GM12875 (cell line): Measurements from ENCODE around the gene KCNAB2.

Experiments
- H3K4me3 ChIP-seq: one replicate; pipeline ENCODE4 v1.5.1; 2011; ENCODE audit warnings: low read depth, low read length, control low read depth
- CTCF ChIP-seq: IDR thresholded peaks from 2 replicates; pipeline ENCODE4 v1.5.1; 2011; ENCODE audit warnings: low read depth, mild to moderate bottlenecking, control low read depth, inconsistent platforms, low read length, moderate library complexity, borderline replicate concordance; ENCODE audit not compliant: insufficient read depth

The KCNAB2 gene

DNA sequence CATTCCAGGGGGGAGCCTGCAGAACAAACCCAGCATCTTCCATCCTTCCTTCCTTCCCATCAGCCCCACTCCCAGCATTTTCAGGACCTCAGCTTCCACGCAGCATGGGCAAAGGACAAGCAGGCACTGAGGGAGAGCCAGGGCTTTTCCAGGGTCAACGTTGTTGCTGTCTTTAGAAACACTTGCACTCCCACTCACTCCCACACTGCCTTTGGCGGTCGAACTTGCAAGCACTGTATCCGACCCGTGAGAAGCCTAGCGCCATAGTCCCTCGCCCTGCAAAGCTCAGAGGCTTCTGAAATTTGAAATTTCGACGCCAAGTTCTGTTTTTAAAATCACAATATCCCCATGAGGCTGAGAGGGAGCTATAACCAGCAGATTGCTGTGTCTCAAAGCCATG, 47.4 kb downstream of the KCNAB2 start:
- H3K4me3 ChIP-seq: no peak overlapping the region
- no peak for TF ChIP-seq CTCF

DNA sequence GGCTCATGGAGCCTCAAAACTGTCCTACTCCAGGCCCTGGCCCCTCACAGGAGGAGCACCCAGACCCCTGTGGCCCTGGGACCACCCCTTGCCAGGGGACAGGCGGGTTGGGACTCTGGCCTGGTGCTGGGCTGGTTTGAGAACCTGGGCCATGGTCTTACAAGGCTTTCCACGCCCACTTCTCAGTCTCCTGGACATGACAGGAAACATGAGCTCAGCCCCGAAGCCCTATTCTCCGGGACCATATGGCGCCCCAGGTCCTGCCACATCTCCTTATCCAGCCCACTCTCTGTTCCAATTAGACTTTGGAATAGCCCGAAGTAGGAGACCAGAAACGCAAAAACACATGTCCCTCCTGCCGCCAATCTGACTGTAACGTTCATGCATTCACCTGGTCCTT, 47.9 kb downstream of the KCNAB2 start:
- TF ChIP-seq CTCF: no peak
- no peak overlapping the region for H3K4me3 ChIP-seq

GRCh38 chr1:6094246-6094645, 48.6 kb downstream of the KCNAB2 start:
- no peak for TF ChIP-seq CTCF
- H3K4me3 ChIP-seq: no peak overlapping the region

- H3K4me3 ChIP-seq: no peak overlapping the region
- TF ChIP-seq CTCF: no peak
These were observed 49.3 kb downstream of the KCNAB2 start for GRCh38 chr1:6094801-6095505.

- no peak for TF ChIP-seq CTCF
These were observed 50.0 kb downstream of the KCNAB2 start for GRCh38 chr1:6095511-6096242.

GRCh38 chr1:6096243-6097116, 50.8 kb downstream of the KCNAB2 start:
- TF ChIP-seq CTCF: no peak
- no peak overlapping the region for H3K4me3 ChIP-seq

More at GRCh38 chr1:6095511-6096242, 50.0 kb downstream of the KCNAB2 start:
- no peak overlapping the region for H3K4me3 ChIP-seq
